Neural progenitor cell (in vitro differentiated cells): ENCODE results near the gene NOVA1.

Experiments
- EZH2 ChIP-seq: fragments of 200-600 bp; sonication (generic); IDR thresholded peaks from 2 replicates; pipeline ENCODE4 v1.6.1; 2017; ENCODE audit warnings: antibody characterized with exemption, mild to moderate bottlenecking, moderate library complexity
- EZH2phosphoT487 ChIP-seq: fragments of 200-600 bp; sonication (generic); IDR thresholded peaks from 2 replicates; pipeline ENCODE4 v1.6.1; 2017; ENCODE audit warnings: antibody characterized with exemption
- TF ChIP-seq, protein P1 (sequence below): fragments of 200-600 bp; sonication (generic); IDR thresholded peaks from 2 replicates; pipeline ENCODE4 v1.5.1; 2017; ENCODE audit warnings: antibody characterized with exemption, mild to moderate bottlenecking

DNA sequence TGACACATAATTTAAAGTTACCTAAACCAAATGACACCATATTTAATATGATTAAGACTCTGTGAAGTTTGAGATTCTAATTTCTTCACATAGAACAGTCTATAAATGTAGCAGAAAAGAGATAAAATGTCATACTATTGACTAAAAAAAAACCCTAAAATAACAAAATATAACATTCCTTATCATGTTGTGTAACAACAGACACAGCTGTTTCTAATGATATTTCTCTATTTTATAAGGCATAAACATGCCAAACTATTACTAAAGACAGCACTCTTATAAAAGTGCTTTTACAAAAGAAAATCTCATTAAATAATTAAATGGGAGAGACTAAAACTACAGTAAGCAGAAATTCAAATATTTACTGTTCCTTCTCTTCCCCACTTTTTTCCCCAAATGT, 49.4 kb downstream of the NOVA1 start:
- TF ChIP-seq EZH2 = no peak
- TF ChIP-seq, protein P1, sequence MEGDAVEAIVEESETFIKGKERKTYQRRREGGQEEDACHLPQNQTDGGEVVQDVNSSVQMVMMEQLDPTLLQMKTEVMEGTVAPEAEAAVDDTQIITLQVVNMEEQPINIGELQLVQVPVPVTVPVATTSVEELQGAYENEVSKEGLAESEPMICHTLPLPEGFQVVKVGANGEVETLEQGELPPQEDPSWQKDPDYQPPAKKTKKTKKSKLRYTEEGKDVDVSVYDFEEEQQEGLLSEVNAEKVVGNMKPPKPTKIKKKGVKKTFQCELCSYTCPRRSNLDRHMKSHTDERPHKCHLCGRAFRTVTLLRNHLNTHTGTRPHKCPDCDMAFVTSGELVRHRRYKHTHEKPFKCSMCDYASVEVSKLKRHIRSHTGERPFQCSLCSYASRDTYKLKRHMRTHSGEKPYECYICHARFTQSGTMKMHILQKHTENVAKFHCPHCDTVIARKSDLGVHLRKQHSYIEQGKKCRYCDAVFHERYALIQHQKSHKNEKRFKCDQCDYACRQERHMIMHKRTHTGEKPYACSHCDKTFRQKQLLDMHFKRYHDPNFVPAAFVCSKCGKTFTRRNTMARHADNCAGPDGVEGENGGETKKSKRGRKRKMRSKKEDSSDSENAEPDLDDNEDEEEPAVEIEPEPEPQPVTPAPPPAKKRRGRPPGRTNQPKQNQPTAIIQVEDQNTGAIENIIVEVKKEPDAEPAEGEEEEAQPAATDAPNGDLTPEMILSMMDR = no peak
- no peak for TF ChIP-seq EZH2phosphoT487
